DOHH2 (cell line): ENCODE results near the gene PRELID1.

Experiments
- H3F3A ChIP-seq: fragments of 200-600 bp; sonication (generic), shearing (Covaris generic); 2 replicates; pipeline ENCODE4 v1.6.0; 2016; ENCODE audit warnings: antibody characterized with exemption, mild to moderate bottlenecking; ENCODE audit not compliant: control insufficient read depth, insufficient read depth
- H3K27ac ChIP-seq: fragments of 200-600 bp; sonication (generic); 2 replicates; pipeline ENCODE4 v1.5.1; 2014; ENCODE audit warnings: low read depth, mild to moderate bottlenecking, low read length, moderate library complexity
- H3K27me3 ChIP-seq: fragments of 200-600 bp; sonication (generic); 2 replicates; pipeline ENCODE4 v1.6.1; 2014; ENCODE audit warnings: mild to moderate bottlenecking, low read length, mixed read lengths; ENCODE audit not compliant: control insufficient read depth
- H3K36me3 ChIP-seq: fragments of 200-600 bp; sonication (generic); 2 replicates; pipeline ENCODE4 v1.6.1; 2014; ENCODE audit warnings: mild to moderate bottlenecking, low read length, moderate library complexity, mixed read lengths; ENCODE audit not compliant: control insufficient read depth
- H3K4me1 ChIP-seq: fragments of 200-600 bp; sonication (generic); 2 replicates; pipeline ENCODE4 v1.6.1; 2014; ENCODE audit warnings: mild to moderate bottlenecking, low read length, mixed read lengths; ENCODE audit not compliant: control insufficient read depth
- H3K4me2 ChIP-seq: fragments of 200-600 bp; sonication (generic); 2 replicates; pipeline ENCODE4 v1.6.0; 2014; ENCODE audit warnings: mild to moderate bottlenecking, low read length, moderate library complexity
- H3K4me3 ChIP-seq: fragments of 200-600 bp; sonication (generic); 2 replicates; pipeline ENCODE4 v1.5.1; 2014; ENCODE audit warnings: mild to moderate bottlenecking, low read length, mixed read lengths
- H3K79me2 ChIP-seq: fragments of 200-600 bp; sonication (generic); 2 replicates; pipeline ENCODE4 v1.6.1; 2014; ENCODE audit warnings: mild to moderate bottlenecking, low read length, mixed read lengths; ENCODE audit not compliant: control insufficient read depth
- H3K9me2 ChIP-seq: fragments of 200-600 bp; sonication (generic); replicated peaks from 2 replicates; pipeline ENCODE4 v1.6.1; 2014; ENCODE audit warnings: mild to moderate bottlenecking, low read length, mixed read lengths; ENCODE audit not compliant: control insufficient read depth
- H3K9me3 ChIP-seq: fragments of 200-600 bp; sonication (generic); 2 replicates; pipeline ENCODE4 v1.6.1; 2014; ENCODE audit warnings: antibody characterized with exemption, low read length, mixed read lengths; ENCODE audit not compliant: control insufficient read depth, insufficient read depth
- H4K20me1 ChIP-seq: fragments of 200-600 bp; sonication (generic); 2 replicates; pipeline ENCODE4 v1.6.0; 2014; ENCODE audit warnings: low read depth, mild to moderate bottlenecking, antibody characterized with exemption, low read length, moderate library complexity; ENCODE audit not compliant: control insufficient read depth, insufficient read depth
- CTCF ChIP-seq: fragments of 200-600 bp; sonication (generic); IDR thresholded peaks from one replicate; pipeline ENCODE4 v1.5.1; 2014; ENCODE audit warnings: antibody characterized with exemption, mild to moderate bottlenecking, low read depth, low read length; ENCODE audit not compliant: poor library complexity, severe bottlenecking
- EZH2phosphoT487 ChIP-seq: fragments of 200-600 bp; sonication (generic); IDR thresholded peaks from 2 replicates; pipeline ENCODE4 v1.6.1; 2017; ENCODE audit warnings: borderline replicate concordance, mild to moderate bottlenecking, antibody characterized with exemption, low read length, moderate library complexity, mixed read lengths

PRELID1 gene

DNA sequence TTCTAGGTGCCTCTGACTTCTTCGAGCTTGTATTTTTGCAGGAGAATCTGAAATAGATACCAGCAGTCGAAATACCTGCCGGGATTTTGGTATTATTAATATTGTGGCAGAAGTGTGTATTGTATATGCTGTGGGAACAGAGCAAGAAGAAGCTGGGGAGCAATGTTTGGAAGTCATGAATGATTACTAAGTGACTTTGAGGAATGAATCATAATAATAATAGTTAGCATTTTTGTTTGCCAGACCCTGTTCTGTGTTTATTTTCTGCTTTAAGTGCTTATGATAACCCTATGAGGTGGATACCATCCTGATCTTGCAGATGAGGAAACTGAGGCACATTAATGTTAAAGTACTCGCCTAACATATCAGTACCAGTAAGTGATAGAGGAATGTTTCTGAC, 32.5 kb upstream of the PRELID1 start:
- no peaks in the 10 kb centered on the region for H3K79me2 ChIP-seq
- no peaks in the 10 kb centered on the region for H3K9me2 ChIP-seq
- TF ChIP-seq CTCF = no peak
- TF ChIP-seq EZH2phosphoT487 = no peak
- H3K27ac ChIP-seq = no peak overlapping the region
- H3K36me3 ChIP-seq = peaks cover 77% of the 10 kb centered on the region
- H3K4me2 ChIP-seq = no peak overlapping the region
- H3K4me3 ChIP-seq = no peak overlapping the region
- H3K4me1 ChIP-seq = peaks cover 3% of the 10 kb centered on the region; the same call in 1 of the 2 replicates
- H3K9me3 ChIP-seq = no peaks in the 10 kb centered on the region
- H3F3A ChIP-seq = peaks cover 9% of the 10 kb centered on the region; the same call in 1 of the 2 replicates
- no peaks in the 10 kb centered on the region for H3K27me3 ChIP-seq
- no peaks in the 10 kb centered on the region; the same call in 1 of the 2 replicates for H4K20me1 ChIP-seq

DNA sequence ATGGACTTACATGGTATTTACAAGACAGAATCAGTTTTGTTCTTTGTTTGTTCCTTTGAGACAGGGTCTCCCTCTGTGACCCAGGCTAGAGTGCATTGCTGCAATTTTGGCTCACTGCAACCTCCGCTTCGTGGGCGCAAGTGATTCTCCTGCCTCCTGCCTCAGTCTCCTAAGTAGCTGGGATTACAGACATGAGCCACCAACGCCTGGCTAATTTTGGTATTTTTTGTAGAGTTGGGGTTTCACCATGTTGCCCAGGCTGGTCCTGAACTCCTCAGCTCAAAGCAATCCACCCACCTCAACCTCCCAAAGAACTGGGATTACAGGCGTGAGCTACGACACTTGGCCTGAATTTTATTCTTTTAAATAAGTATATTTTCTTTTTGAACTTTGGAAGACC, 27.7 kb upstream of the PRELID1 start:
- H3K4me1 ChIP-seq = peaks cover 46% of the 10 kb centered on the region
- no peaks in the 10 kb centered on the region for H3K27me3 ChIP-seq
- no peak overlapping the region for H3K4me3 ChIP-seq
- 0 out of 2 replicates have a peak, but pooled peaks cover 4% of the 10 kb centered on the region for H3K9me3 ChIP-seq
- H3K27ac ChIP-seq = no peak overlapping the region
- H3K4me2 ChIP-seq = no peak overlapping the region
- H3K36me3 ChIP-seq = peaks cover 81% of the 10 kb centered on the region
- TF ChIP-seq EZH2phosphoT487 = no peak
- TF ChIP-seq CTCF = no peak
- peaks cover 25% of the 10 kb centered on the region for H3F3A ChIP-seq
- H3K9me2 ChIP-seq = no peaks in the 10 kb centered on the region
- H3K79me2 ChIP-seq = 0 out of 2 replicates have a peak, but pooled peaks cover 4% of the 10 kb centered on the region
- no peaks in the 10 kb centered on the region; the same call in 1 of the 2 replicates for H4K20me1 ChIP-seq

- Histone ChIP-seq H3K4me3 (no peak overlapping the region), H3K9me3 (0 out of 2 replicates have a peak, but pooled peaks cover 4% of the 10 kb centered on the region), H3K9me2 (no peaks in the 10 kb centered on the region), H3K27me3 (no peaks in the 10 kb centered on the region), H3K4me1 (peaks cover 56% of the 10 kb centered on the region), H3K36me3 (peaks cover 81% of the 10 kb centered on the region), H3K79me2 (0 out of 2 replicates have a peak, but pooled peaks cover 4% of the 10 kb centered on the region), H4K20me1 (no peaks in the 10 kb centered on the region; the same call in 1 of the 2 replicates), H3K27ac (peak overlapping the region; percentile 89; the same call in 1 of the 2 replicates), H3F3A (peaks cover 27% of the 10 kb centered on the region), H3K4me2 (no peak overlapping the region)
- no peak for TF ChIP-seq EZH2phosphoT487
- TF ChIP-seq CTCF = no peak
Measured at GRCh38 chr5:177276886-177277285, 26.7 kb upstream of the PRELID1 start.
